ENCODE data around the gene CCL2.

DNA sequence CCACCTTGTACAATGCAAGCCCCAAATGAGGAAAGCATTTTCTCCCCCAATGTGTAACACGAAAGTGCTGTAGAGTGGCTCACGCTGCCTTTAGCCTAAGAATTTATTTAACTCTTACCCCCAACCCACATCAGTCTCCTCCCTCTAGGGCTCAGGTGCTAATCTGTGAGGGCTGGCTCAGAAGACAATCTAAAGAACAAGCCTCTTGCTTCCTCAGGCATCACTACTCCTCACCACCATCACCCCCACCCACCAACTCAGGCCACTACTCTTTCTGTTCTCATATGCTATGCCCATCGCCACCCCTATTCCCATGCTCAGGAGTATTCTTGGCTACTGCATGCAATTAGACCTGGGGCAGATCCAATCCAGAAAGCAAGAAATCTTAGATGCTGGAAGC lies 3.9 kb upstream of the CCL2 start:
- TF ChIP-seq, protein P1, sequence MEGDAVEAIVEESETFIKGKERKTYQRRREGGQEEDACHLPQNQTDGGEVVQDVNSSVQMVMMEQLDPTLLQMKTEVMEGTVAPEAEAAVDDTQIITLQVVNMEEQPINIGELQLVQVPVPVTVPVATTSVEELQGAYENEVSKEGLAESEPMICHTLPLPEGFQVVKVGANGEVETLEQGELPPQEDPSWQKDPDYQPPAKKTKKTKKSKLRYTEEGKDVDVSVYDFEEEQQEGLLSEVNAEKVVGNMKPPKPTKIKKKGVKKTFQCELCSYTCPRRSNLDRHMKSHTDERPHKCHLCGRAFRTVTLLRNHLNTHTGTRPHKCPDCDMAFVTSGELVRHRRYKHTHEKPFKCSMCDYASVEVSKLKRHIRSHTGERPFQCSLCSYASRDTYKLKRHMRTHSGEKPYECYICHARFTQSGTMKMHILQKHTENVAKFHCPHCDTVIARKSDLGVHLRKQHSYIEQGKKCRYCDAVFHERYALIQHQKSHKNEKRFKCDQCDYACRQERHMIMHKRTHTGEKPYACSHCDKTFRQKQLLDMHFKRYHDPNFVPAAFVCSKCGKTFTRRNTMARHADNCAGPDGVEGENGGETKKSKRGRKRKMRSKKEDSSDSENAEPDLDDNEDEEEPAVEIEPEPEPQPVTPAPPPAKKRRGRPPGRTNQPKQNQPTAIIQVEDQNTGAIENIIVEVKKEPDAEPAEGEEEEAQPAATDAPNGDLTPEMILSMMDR (IDR thresholded peaks at IDR 0.05), result no peak
- no peak for TF ChIP-seq POLR2A (IDR thresholded peaks at IDR 0.05)
- TF ChIP-seq POLR2AphosphoS5 (IDR thresholded peaks at IDR 0.05), result no peak
